Glutamatergic neuron (in vitro differentiated cells): ENCODE data around the gene SYNGR3. TPM values are rescaled to one million over a fixed set of nuclear protein-coding genes. Genes with fewer than 3 reads are reported as not detected.

Source experiments
- DNase-seq: peaks from one replicate; pipeline ENCODE4 v3.0.0; 2022
- H3K27ac Mint-ChIP-seq: one replicate; pipeline ENCODE4 v1.8.0; 2020; ENCODE audit warnings: mild to moderate bottlenecking, mixed read lengths, inconsistent platforms; ENCODE audit not compliant: unreplicated experiment
- H3K27me3 Mint-ChIP-seq: one replicate; pipeline ENCODE4 v1.8.0; 2020; ENCODE audit warnings: mild to moderate bottlenecking, moderate library complexity, mixed read lengths, inconsistent platforms; ENCODE audit not compliant: unreplicated experiment
- H3K36me3 Mint-ChIP-seq: one replicate; pipeline ENCODE4 v1.8.0; 2020; ENCODE audit warnings: mild to moderate bottlenecking, mixed read lengths, inconsistent platforms; ENCODE audit not compliant: unreplicated experiment
- H3K4me1 Mint-ChIP-seq: one replicate; pipeline ENCODE4 v1.8.0; 2020; ENCODE audit warnings: mild to moderate bottlenecking, low read depth, mixed read lengths, inconsistent platforms; ENCODE audit not compliant: unreplicated experiment
- H3K4me3 Mint-ChIP-seq: one replicate; pipeline ENCODE4 v1.8.0; 2020; ENCODE audit warnings: mild to moderate bottlenecking, mixed read lengths, inconsistent platforms; ENCODE audit not compliant: unreplicated experiment
- H3K9me3 Mint-ChIP-seq: one replicate; pipeline ENCODE4 v1.8.0; 2020; ENCODE audit warnings: mild to moderate bottlenecking, moderate library complexity, mixed read lengths, inconsistent platforms; ENCODE audit not compliant: unreplicated experiment
- CTCF ChIP-seq: fragments of 200-600 bp; sonication (generic); IDR thresholded peaks from one replicate; pipeline ENCODE4 v1.5.0; 2021; ENCODE audit not compliant: partially characterized antibody, unreplicated experiment
- total RNA-seq: library from RNA; stranded (reverse); fragmentation: NEBNext Ultra II Directional; extraction: Animal tissue kit (Norgen Biotek cat#: 25700); gene quantifications from one replicate; pipeline ENCODE4 v1.2.1, GENCODE V29; 2021; ENCODE audit not compliant: unreplicated experiment

The SYNGR3 gene
- total RNA-seq, 1 donor from 2014 or later, result 45.7 TPM

GRCh38 chr16:1998852-1999801 lies 9.4 kb downstream of the SYNGR3 start:
- H3K27me3 Mint-ChIP-seq, result peaks cover 6% of the 10 kb centered on the region
- TF ChIP-seq CTCF, result no peak
- no peak overlapping the region for H3K4me3 Mint-ChIP-seq
- no peak overlapping the region for H3K27ac Mint-ChIP-seq
- H3K36me3 Mint-ChIP-seq, result no peaks in the 10 kb centered on the region
- no peaks in the 10 kb centered on the region for H3K4me1 Mint-ChIP-seq
- no peak for DNase-seq
- H3K9me3 Mint-ChIP-seq, result peaks cover 9% of the 10 kb centered on the region

- no peak for DNase-seq
- no peak for TF ChIP-seq CTCF
- Mint-ChIP-seq H3K36me3 (no peaks in the 10 kb centered on the region), H3K27ac (no peak overlapping the region), H3K9me3 (peaks cover 8% of the 10 kb centered on the region), H3K27me3 (peaks cover 8% of the 10 kb centered on the region), H3K4me3 (no peak overlapping the region), H3K4me1 (no peaks in the 10 kb centered on the region)
Observed at GRCh38 chr16:1999866-2000514, 10.2 kb downstream of the SYNGR3 start.

- no peak overlapping the region for H3K4me3 Mint-ChIP-seq
- no peak overlapping the region for H3K27ac Mint-ChIP-seq
- TF ChIP-seq CTCF, result no peak
- H3K36me3 Mint-ChIP-seq, result no peaks in the 10 kb centered on the region
- peaks cover 8% of the 10 kb centered on the region for H3K9me3 Mint-ChIP-seq
- DNase-seq, result no peak
- peaks cover 8% of the 10 kb centered on the region for H3K27me3 Mint-ChIP-seq
- H3K4me1 Mint-ChIP-seq, result peaks cover 4% of the 10 kb centered on the region
Observed at GRCh38 chr16:2001035-2001434, 11.3 kb downstream of the SYNGR3 start.

GRCh38 chr16:2001456-2002355 lies 11.9 kb downstream of the SYNGR3 start:
- no peaks in the 10 kb centered on the region for H3K36me3 Mint-ChIP-seq
- no peak overlapping the region for H3K4me3 Mint-ChIP-seq
- no peak for TF ChIP-seq CTCF
- H3K4me1 Mint-ChIP-seq, result peaks cover 10% of the 10 kb centered on the region
- peaks cover 8% of the 10 kb centered on the region for H3K9me3 Mint-ChIP-seq
- H3K27me3 Mint-ChIP-seq, result peaks cover 10% of the 10 kb centered on the region
- no peak overlapping the region for H3K27ac Mint-ChIP-seq
- no peak for DNase-seq
